COLO668 (cell line): ENCODE data around the gene MME.

Experiments
- DNase-seq: peaks from one replicate; lab custom pipeline; 2025; ENCODE audit not compliant: unreplicated experiment; lab: John Stamatoyannopoulos, UW

Gene MME

DNA sequence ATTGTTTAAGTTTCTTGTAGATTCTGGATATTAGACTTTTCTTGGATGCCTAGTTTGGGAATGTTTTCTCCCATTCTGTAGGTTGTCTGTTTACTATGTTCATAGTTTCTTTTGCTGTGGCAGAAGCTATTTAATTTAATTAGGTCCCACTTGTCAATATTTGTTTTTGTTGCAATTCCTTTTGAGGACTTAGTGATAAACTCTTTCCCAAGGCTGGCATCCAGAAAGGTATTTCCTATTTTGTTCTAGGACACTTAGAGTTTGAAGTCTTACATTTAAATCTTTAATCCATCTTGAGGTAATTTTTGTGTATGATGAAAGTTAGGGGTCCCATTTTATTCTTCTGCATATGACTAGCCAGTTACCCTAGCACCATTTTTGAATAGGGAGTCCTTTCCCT is 54.9 kb downstream of the MME start:
- no peak for DNase-seq

DNA sequence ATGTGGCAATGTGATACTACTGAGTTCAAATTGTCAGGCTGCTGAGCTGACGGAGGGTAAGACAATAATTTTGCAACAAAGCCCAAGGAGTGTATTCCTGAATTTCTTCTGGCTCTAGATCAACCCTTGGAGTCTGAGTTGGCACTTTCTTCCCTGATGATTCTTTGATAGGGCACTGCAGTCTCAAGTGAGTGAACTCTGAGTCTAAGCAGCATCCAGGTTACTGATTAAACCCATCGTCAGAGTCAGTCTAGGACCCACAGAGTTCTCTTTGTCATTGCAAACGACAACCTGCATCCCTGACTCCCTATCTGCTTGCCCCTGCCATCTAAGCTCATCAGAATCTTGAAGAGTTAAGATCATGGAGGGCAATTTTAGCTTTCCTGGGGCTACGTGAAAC is 58.6 kb downstream of the MME start:
- DNase-seq, result no peak

DNA sequence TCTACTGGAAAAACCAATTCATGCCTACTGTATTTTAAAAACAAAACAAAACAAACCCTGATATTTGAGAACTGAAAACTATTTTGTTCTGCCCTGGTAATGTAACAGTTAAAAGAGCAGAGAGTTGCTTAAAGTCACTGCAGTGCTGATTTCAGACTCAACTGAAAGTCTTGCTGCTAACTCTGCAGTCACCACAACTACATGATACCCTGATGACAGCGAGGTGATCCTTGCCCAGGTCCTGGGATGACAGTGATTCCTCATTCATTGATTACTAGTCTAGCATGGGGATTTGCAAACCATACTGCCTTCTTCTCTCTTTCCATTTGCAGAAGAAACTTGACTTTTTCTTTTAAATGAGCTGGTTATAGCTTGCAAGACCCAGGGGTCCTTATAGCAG is 67.5 kb downstream of the MME start:
- no peak for DNase-seq

DNA sequence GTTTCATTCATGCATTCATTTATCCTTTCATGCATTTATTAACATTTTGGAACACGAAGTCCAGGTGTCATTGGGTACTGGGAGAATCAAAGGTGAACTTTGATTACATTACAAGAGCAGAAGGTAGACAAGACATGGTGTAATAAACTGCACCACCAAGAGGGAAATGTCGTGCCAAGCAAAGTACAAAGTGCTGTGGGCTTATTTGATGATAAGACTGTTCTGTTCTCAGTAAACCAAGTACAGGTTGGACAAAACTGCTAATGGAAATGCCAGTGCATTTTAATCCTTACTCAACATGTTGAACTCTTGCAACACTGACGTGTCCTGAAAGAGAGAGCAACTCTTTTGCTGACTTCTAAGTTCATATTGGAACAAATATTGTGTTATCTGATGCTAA is 69.4 kb downstream of the MME start:
- DNase-seq, result no peak

DNA sequence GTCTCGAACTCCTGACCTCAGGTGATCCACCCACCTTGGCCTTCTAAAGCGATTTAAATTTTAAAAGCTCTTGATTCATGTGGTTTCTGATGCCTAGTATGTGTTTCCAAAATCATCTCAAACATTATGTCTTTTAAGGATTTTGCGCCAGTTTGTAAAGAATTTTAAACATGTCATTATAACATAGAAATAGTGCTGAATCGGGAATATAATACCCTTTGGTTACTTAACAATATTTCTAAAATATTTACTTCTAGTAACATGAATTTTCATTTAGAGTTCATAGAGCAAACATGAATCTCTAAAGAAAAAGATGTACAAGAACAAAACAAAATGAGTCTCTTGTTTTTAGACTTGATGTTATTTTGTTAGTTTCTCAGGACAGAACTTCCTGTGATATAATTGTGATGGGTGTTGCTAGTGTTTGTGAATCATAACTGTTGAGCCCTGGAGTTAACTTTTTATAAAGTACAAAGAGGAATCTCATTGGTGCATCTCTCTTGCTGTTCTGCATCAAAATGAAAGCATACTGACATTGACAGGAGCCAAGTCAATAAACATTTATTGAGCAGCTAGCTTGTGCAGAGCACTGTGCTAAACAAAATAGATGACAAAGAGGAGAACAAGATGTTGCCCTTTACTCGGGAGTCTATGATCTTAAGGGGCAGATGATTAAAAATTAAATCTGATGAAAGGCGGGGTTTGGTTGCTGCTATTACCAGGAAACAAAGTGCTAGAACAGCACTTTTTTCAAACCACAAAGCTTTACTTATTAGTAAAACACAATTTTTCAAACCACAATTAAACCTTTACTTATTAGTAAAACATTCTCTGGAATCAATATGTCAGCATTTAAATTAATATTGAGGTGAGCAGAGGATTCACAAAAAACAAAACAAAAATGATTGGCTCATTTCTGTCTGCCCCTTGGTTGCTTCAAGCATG is 73.4 kb downstream of the MME start:
- DNase-seq, result no peak

DNA sequence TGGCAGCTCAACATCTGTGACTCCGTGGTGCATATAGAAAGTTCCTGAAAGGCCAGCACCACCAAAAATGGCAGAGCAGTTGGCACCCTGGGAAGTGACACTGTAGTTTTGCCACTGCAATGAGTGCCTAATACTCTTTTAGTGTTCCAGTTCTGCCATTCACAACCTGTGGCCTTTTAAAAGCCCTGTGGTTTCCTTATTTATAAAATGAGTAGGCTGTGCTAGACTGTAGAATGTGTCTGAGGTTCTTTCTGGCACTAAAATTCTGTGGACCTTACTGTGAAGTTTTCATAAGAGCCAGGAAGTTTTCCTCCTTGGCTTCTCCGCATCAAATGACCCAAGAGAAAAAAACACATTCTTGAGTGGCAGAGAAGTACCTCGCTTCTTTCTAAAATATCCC is 74.1 kb downstream of the MME start:
- DNase-seq, result no peak

DNA sequence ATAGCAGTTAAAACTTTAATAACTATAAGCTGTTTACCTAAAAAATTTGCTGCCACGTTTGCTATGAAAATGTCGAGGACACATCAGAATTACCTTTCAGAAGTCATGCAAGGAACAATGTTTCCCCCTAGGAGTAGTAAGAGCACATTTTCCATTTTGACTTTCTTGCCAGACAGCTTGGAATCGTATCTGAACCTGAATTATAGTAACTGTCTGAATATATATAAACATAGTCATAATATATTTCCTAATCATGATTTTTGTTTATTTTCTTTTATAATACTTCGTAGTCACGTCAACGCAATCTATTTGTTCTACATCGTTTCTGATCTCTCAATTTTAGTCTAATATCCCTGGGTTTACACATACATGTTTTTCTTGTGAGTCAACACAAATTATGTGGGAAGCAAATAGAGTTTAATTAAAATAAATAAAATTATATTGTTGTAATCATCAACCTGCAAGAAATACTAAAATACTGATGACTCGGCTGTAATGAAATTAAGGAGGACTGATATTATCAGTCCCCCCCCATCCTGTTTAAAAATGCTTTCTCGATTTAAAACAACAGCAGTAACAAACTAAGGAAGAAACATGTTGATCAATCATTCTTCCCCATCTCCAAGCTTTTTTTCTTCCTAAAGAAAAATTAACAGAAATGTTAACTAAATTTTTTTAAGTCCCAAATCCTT is 78.4 kb downstream of the MME start:
- DNase-seq, result no peak

DNA sequence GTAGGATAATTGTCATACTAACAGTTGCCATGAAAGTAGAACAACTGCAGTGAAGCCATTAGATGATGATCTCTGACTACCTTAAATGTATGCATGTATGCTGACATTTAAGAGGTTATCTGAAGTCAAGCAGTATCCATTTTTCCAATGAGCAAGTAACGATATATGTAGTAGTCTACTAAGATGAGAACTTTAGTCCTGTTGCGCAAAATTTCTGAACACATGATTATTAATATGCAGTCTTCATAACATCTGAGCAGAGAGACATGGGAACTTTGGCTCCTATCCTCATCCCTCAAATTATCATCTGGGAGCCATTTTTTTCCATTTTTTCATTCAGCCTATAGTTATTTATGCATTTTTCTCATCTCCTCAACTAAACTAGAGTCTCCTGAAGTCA is 79.2 kb downstream of the MME start:
- no peak for DNase-seq

DNA sequence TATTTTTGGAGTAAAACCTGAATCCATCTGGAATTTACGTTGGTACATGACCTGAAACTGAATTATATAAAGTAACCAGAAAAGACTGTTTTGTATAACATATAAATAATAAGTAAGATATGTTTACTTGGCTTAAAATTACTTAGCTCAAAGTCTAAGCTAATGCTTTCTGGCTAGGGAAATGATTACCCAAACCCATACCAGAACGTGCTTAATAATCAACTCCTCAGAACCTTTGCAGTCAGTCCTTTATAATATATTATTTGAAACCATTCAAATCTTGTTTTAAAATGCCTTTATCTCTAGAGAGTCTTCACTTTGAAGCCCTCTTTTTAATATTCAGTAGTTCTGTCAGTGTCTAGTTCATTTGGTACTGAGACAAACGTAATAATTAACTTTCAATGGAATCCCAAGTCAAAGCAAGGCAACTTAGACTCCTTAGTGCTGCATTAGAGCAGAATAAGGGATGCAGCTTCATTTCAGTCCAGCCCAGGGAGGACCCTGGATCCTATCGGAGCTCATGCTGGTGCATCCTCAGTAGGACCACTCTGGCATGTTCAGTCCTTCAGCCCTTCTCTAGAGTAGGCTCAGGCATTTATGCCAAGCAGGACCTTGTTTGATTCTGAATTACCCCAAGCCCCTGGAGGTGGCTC is 81.6 kb downstream of the MME start:
- no peak for DNase-seq

DNA sequence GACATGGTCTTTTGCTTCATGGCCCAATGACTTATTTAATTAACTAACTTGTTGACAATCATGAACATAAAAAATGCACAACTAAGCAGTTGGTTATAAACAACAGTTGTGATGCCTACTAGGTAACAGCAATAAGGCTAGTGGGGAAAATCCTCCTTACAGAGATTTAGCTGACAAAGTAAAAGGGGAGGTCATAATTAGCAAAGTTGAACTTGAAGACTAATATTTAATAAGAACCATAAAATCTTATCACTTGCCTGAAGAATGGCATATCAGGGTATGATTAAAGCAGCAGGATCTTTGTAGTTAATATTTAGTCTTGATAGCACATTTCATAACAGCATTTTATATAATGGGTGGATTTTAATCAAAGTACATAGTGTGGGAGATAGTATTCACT is 84.2 kb downstream of the MME start:
- no peak for DNase-seq

DNA sequence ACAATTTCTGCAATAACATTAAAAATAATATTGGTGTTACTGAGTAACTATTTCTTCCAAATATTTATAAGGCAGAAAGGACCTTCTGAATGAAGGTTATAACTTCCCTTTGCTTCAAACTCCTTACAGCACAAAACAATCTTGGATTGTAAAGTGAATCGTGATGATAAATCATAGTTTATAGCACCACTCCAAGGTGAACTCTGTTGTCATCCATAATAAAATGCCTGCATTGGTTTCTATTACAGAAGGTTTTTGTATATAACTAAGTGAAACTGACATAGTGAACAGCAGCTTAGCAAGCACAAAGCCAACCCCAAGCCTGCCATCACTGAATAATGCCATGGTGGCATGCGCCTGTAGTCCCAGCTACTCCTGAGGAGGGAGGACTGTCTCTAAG is 86.3 kb downstream of the MME start:
- no peak for DNase-seq

DNA sequence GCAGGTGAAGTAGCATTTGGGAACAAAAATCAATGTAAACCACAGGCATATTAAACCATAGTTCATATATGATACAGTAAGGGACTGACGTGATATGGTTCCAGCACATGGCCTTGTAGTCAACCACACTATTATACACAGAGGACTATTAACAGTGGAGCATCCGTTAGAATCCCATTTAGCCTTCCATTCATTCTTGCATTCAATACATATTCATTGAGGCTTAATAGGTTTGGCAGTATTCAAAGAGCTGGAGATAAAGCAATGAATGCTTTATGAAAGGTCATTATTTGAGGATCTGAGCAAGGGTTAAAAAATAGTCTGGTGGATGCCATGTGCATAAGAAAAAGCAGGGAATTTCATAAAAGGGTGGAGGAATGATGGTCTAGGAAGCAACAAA is 89.1 kb downstream of the MME start:
- no peak for DNase-seq

DNA sequence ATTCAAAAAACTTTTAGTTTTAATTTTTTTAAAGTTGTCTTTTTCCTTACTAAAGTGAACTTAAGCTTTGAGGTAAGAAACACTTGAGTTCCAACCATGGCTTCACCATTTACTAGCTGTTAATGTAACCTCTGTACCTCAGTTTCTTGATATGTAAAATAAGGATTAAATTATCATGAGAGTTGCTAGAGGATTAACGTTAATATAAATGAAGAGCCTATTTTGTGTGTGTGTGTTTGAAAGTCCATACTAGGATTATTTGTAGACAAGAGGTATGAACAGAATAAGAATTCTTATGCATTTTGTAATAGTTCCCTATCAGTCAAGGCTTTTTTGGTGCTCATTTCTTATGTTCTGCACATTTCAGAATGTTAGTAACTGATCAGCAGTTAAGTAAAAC is 93.7 kb downstream of the MME start:
- no peak for DNase-seq

DNA sequence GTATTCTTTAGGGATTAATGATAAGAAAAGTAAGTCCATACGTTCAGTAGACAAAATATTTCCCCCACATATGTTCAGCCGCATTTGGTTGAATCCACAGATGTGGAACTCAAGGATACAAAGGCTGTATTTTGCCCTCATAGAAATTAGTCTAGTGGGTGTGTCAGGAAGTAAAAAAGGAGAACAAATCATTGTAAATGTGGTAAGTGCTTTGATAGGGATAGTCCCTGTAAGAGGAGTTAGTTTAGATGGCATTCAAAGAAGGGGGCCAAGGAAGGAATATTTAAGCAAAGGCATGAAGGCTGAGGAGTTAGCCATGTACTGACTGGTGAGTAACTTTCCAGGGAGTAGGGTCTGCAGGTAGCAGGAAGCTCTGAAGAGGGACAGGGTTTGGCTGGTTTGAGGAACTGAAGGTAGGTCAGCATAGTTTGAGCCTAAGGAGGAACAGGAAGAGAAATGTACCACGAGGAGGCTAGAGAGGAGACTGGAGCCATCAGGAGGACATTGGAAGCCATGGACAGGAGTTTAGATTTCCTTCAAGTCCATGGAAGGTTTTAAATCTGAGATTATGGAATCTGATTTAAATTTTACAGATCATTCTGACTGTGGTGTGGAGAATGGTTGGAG is 98.8 kb downstream of the MME start:
- DNase-seq, result no peak

DNA sequence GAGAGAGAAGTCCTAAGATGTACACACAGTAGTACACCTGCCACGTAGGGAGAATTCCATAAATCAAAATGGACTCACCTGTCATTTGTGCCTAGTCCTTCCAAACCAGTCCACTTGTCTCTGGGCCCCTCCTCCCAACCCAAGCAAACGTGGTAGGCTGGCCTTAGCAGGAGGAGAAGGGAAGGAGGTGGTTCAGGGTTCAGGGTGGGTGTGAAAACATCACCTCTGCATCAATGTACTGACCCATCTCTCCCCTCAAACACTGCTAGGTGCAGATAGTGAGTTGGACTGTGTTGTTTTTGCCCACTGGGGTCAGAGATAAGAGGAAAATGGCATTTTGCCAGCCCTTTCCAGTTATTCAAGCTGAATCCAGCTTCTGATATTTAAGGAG is 99.3 kb downstream of the MME start:
- DNase-seq, result no peak

DNA sequence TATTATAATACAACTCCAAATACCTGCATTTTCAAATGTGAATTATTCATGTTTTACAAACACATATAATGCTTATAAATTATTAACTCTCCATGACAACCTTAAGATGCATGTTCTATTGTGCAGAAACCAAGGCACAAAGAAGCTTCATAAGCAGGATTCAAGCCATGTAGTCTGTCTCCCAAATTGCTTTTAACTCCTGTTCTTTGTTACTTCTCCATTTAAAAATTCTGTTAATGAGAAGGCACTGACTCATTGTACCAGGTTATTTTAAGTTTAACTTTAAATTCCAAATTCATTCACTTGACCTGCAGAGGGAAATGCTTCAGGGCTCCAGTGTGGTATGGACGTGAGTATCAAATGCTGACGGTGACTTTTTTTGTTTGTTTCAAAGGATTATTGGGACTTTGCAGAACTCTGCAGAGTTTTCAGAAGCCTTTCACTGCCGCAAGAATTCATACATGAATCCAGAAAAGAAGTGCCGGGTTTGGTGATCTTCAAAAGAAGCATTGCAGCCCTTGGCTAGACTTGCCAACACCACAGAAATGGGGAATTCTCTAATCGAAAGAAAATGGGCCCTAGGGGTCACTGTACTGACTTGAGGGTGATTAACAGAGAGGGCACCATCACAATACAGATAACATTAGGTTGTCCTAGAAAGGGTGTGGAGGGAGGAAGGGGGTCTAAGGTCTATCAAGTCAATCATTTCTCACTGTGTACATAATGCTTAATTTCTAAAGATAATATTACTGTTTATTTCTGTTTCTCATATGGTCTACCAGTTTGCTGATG is 100.0 kb downstream of the MME start:
- no peak for DNase-seq

DNA sequence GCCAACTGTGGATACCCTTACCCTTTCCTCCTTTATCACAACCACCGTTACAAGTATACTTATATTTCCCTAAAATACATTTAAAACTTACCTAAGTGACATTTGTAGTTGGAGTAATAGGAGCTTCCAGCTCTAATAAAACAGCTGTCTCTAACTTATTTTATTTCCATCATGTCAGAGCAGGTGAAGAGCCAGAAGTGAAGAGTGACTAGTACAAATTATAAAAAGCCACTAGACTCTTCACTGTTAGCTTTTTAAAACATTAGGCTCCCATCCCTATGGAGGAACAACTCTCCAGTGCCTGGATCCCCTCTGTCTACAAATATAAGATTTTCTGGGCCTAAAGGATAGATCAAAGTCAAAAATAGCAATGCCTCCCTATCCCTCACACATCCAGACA is 102.3 kb downstream of the MME start:
- DNase-seq, result no peak

DNA sequence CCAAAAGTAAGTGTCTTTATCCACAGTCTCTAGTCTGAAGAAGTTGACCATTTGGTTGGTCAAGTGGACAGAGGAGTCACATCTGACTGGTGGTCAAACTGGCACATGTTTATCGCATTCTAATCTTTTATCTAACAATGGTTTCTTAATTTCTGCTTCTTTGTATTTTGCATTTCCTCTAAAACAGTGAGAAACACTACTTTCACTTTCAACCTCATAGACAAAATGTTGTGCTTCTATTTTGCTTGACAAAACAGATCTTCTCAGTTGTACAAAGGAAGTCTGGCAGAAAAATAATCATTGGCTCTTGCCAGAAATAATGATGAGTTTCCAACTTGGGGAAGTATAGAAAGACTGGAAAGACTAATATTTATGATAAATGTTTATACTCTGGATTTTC is 103.9 kb downstream of the MME start:
- DNase-seq, result no peak

DNA sequence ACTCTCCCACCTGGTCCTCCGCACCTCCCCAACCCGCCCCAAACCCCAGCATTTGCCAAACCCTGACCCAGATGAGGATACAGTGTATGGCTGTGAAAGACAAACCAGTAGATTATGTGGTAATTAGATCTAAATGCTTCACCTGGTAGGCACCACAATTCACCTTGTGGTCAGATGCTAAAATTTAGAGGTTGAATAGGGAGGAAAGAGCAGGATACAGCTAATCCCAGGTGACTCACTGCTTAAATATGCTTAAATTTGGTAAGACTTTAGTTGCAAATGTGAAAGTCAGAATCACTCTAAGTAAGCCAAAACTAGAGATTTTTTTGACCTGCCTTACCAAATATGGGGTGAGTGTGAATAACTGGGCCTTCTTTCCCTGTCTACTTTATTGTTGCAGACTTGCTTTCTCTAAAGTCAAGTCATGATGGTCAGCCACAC is 105.5 kb downstream of the MME start:
- DNase-seq, result no peak

DNA sequence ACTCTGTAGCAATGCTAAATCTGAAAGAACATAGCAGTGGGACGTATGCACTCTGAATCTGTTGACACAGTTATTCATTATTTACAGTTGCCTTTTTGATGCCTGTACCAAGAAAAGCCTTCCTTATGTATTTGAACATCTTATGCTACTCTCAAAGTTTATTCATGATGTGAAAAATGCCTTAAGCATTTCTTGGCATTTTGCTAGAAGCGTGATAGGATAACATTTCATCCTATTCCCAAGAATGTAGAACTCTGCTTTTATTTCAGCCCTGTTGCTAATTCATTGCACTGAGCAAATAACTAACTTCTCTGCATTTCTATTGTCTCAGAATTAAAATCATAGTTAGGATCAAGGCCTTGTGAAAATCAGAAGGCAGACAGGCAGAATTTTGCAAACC is 107.9 kb downstream of the MME start:
- no peak for DNase-seq

DNA sequence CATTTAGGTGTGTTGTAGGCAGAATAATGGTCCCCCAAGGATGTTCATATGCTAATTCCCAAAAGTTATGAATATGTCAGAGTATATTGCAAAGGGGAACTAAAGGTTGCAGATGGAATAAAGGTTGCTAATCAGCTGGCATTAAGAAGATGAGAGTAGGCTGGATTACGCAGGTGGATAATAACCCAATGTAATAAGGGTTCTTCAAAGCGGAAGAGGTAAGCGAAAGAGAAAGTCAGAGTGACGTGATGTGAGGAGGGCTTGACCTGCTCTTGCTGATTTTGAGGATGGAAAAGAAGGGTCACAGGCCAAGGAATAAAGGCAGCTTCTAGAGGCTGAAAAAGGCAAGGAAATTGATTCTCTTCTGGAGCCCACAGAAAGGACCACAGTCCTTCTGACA is 109.4 kb downstream of the MME start:
- no peak for DNase-seq
